Brain microvascular endothelial cell (primary cell): ENCODE measurements around the gene LMF2.

Experiments
- DNase-seq: peaks from one replicate; pipeline ENCODE4 v3.0.0-alpha.2; 2020
- H3K27ac ChIP-seq: fragments of 250-450 bp; sonication (Bioruptor Pico); 2 replicates; pipeline ENCODE4 v1.5.1; 2020; ENCODE audit warnings: mild to moderate bottlenecking, moderate library complexity
- H3K27me3 ChIP-seq: fragments of 250-450 bp; sonication (Bioruptor Pico); replicated peaks from 2 replicates; pipeline ENCODE4 v1.5.1; 2020; ENCODE audit warnings: mild to moderate bottlenecking
- H3K36me3 ChIP-seq: fragments of 250-450 bp; sonication (Bioruptor Pico); replicated peaks from 2 replicates; pipeline ENCODE4 v1.5.1; 2020; ENCODE audit warnings: mild to moderate bottlenecking
- H3K4me3 ChIP-seq: 2 replicates; pipeline ENCODE4 v1.5.1; 2011; ENCODE audit warnings: low read depth, mild to moderate bottlenecking, control low read depth, low read length, moderate library complexity
- CTCF ChIP-seq: IDR thresholded peaks from 2 replicates; pipeline ENCODE4 v1.5.1; 2011; ENCODE audit warnings: low read depth, mild to moderate bottlenecking, moderate library complexity, low read length, control low read depth, inconsistent platforms; ENCODE audit errors: missing control alignments
- in situ Hi-C: cut with HindIII; loops from 2 replicates; pipeline ENCODE4 v1.10.0; 2017; ENCODE audit warnings: low sequenced_read_pairs, low pct_ligation_motif_present

LMF2 gene

GRCh38 chr22:50488006-50488677 lies 19.4 kb downstream of the LMF2 start:
- Histone ChIP-seq H3K27ac (no peak overlapping the region), H3K4me3 (no peak overlapping the region), H3K36me3 (no peaks in the 10 kb centered on the region), H3K27me3 (no peaks in the 10 kb centered on the region)
- DNase-seq: no peak
- in situ Hi-C loops: no loop called here
- no peak for TF ChIP-seq CTCF

DNA sequence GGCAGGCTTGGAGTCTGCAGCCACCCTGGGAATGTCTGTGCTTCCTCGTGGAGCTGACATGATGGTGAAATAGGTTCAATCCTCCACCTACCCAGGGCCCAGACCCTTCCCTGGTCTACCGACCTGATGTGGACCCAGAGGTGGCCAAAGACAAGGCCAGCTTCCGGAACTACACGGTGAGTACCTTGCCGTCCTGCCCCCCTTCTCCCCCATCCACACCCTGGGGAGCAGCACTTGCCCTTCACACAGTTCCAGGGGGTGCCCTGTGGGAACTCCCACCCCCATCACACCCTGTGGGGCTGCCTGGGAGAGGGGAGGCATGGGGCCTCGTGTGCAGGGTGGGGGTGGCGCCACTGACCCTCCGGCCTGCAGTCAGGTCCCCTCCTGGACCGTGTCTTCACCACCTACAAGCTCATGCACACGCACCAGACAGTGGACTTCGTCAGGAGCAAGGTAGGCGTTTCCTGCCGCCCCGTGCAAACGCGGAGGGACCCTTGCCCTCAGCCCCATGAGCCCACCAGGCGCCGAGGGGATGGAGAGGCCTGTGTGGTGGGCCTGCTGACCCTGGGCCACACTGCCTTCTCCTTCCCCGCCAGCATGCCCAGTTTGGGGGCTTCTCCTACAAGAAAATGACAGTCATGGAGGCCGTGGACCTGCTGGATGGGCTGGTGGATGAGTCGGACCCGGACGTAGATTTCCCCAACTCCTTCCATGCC lies 20.1 kb downstream of the LMF2 start:
- Histone ChIP-seq H3K27me3 (no peaks in the 10 kb centered on the region), H3K4me3 (no peak overlapping the region), H3K36me3 (no peaks in the 10 kb centered on the region), H3K27ac (no peak overlapping the region)
- no peak for DNase-seq
- no peak for TF ChIP-seq CTCF
- in situ Hi-C loops: no loop called here

DNA sequence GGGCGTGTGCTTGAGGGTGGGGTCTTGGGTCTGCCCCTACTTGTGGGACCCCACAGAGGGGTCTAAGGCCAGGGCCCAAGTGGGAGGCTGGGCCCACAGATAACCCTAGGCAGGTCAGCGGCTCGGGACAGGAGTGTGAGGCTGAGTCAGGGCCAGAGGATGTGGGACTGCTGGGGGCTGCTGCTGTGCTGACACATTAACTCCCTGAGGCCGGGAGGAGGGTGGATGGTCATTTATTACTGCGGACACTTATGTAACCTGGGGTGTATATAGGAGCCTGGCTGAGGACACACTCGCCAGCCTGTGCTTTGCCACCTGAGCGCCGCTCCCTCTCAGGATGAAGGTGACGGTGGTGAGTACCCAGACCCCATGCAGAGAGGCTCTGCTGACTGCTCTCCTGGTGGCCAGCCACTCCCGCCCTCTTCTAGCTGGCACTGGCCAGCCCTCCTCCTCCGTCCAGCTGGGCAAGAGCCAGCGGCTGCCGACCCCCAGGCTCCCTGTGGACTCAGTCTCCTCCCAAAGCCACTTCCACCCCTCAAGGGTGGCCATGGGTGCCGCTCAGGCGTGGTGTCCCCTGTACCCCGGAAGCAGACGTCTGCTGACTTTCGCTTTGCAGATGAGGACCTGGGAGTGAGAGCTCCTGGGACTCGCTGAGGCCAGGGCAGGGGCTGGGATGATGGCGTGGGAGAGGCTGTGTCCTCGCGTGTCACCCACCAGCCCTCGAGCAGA lies 20.8 kb downstream of the LMF2 start, which contains the start of gene MIOX:
Gene MIOX (plus strand): TSS at position 299 of the 729 bp plus-strand sequence. CDS start 39 bp downstream, at position 338.
- in situ Hi-C loops: no loop called here
- no peaks in the 10 kb centered on the region for H3K36me3 ChIP-seq
- TF ChIP-seq CTCF: no peak
- DNase-seq: no peak
- H3K4me3 ChIP-seq: no peak within 1 kb of the TSS
- no peak within 1 kb of the TSS for H3K27ac ChIP-seq
- no peaks in the 10 kb centered on the region for H3K27me3 ChIP-seq

DNA sequence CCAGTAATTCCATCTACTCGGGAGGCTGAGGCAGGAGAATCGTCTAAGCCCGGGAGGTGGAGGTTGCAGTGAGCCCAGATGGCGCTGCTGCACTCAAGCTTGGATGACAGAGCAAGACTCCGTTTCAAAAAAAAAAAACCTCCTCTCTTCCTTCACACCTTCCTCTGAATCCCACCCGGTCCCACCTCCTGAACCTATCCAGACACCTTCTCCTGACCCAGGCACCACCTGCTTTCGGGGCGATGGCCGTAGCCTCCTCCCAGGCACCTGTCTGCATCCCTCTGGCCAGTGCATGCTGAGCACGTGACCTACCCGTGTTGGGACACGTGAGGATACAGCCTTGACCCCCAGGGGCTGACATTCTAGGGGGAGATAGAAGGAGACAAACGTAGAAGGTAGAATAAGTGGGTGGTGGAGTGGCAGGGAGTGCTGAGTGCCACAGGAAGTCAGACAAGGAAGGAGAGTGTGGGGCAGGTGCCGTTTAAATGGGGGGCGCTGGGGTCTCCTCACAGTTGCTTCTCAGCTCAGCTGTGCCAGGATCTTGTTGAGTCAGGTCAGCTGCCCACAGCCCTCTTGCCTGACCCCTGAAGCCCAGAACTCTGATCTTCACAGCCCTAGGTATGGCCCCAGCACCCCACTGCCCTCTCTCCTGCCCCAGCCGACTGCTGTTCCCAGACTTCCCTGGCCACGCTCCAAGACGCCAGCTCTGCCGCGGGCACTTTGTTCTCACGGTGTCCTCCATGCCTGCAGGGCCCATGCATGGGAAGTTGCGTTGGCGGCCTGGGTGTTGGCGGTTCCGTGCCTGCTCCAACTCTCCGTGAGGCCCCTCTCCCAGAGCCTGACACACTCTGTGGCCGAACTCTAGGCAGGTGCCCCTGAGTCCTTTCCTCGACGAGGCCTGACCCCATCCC lies 22.0 kb downstream of the LMF2 start:
- in situ Hi-C loops: no loop called here
- Histone ChIP-seq H3K36me3 (no peaks in the 10 kb centered on the region), H3K4me3 (no peak overlapping the region), H3K27ac (no peak overlapping the region), H3K27me3 (peaks cover 7% of the 10 kb centered on the region)
- no peak for TF ChIP-seq CTCF
- no peak for DNase-seq
